Subcutaneous adipose tissue (tissue), 4 donors: Measurements from ENCODE around the gene UGT2B7. TPM values are rescaled to one million over a fixed set of nuclear protein-coding genes. Genes with fewer than 3 reads are reported as not detected.

Experiments
- total RNA-seq, 4 donors: library from RNA; depleted of rRNA; stranded (reverse); fragments of >200 nt; gene quantifications; one replicate each; pipeline ENCODE4 v1.1.0, GENCODE V29; 2016
- TF ChIP-seq, protein P1 (sequence below): fragments of 450-650 bp; IDR thresholded peaks from one replicate; pipeline ENCODE4 v1.5.1; 2016; ENCODE audit warnings: low read depth, mild to moderate bottlenecking, control low read depth, antibody characterized with exemption, moderate library complexity

The UGT2B7 gene
- total RNA-seq, 4 donors from 2014 or later, result not detected

DNA sequence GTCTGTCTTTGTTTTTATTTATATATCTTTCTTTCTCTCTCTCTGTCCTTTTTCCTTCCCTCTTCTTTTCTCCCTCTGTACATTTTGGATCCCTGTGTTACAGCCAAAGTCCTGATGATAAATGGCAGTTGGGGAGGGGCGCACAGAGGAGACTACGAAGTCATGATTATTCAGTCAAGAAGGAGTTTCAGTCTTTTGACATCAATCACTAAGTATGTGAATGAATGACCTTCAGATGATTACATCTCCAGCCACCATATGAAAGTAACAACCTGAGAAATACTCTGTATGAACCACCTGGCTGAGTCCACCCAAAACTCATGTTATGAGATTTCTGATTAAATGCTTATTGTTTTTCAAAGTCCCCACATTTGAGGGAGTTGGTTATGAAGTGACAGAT, 45.0 kb downstream of the UGT2B7 start:
- TF ChIP-seq, protein P1, sequence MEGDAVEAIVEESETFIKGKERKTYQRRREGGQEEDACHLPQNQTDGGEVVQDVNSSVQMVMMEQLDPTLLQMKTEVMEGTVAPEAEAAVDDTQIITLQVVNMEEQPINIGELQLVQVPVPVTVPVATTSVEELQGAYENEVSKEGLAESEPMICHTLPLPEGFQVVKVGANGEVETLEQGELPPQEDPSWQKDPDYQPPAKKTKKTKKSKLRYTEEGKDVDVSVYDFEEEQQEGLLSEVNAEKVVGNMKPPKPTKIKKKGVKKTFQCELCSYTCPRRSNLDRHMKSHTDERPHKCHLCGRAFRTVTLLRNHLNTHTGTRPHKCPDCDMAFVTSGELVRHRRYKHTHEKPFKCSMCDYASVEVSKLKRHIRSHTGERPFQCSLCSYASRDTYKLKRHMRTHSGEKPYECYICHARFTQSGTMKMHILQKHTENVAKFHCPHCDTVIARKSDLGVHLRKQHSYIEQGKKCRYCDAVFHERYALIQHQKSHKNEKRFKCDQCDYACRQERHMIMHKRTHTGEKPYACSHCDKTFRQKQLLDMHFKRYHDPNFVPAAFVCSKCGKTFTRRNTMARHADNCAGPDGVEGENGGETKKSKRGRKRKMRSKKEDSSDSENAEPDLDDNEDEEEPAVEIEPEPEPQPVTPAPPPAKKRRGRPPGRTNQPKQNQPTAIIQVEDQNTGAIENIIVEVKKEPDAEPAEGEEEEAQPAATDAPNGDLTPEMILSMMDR, result no peak

DNA sequence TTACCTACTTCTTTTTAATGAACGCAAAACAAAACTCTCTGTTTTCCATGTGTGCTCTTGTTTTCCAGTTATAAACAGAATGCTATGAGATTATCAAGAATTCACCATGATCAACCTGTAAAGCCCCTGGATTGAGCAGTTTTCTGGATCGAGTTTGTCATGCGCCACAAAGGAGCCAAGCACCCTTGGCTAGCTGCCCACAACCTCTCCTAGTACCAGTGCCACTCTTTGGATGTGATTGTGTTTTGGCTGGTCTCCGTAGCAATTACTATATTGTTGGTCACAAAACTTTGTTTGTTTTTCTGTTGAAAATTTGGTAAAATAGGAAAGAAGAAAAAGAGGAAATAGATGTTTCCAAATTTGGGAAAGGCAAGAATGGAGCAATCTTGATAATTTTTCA, 51.1 kb downstream of the UGT2B7 start:
- TF ChIP-seq, protein P1, result no peak

DNA sequence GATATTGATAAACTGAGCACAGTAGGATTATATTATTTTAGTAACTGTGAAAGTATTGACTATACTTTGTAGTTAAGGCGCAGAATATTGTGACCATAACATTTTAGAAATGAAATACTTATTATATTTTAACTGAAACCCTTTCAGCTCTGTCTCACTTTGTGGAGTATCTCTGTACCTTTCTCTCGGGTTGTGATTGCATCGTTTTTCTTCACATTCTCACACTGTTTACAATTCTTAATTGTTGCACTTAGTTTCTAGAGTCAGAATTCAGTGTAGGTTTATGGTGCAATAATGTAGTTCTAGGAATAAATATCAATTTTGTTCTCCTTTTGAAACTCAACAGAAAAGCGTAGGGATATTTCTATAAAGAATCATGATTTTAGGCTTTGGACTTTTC, 57.7 kb downstream of the UGT2B7 start:
- TF ChIP-seq, protein P1, result no peak

DNA sequence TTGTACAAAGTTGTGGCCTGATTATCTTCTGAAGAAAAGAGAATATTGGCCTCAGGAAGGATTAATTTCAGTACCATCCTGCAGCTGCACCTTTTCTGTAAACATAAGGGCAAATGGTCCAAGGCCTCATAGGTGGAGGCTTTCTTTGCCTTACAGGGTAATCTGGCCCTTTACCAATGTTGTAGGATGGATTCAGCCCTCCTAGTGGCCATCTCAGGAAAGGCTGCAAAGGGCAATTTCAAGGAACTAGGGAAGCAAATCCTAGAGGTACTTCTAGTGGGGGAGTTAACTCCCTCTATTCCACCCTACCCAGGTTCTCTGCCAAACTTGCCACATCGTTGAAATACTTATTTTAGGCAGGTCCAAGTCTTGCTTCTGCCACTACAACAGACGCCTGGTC, 60.6 kb downstream of the UGT2B7 start:
- TF ChIP-seq, protein P1, result no peak

Other genes with a start within 250 kb of the UGT2B7 start
- not detected for gene UGT2A3, start 144.7 kb upstream of the UGT2B7 start, total RNA-seq
- gene UGT2B11, start 118.3 kb downstream of the UGT2B7 start, total RNA-seq, result not detected
- not detected for gene UGT2B28, start 184.0 kb downstream of the UGT2B7 start, total RNA-seq